Prostate gland (tissue), 2 donors: ENCODE results near the gene MUC5AC. TPM values are rescaled to one million over a fixed set of nuclear protein-coding genes. Genes with fewer than 3 reads are reported as not detected.

Experiments used
- DNase-seq: peaks from one replicate; pipeline ENCODE4 v3.0.0-alpha.2; 2019; ENCODE audit warnings: low spot score
- H3K27ac ChIP-seq, 2 donors: fragments of 200-600 bp; sonication (generic); 2 replicates each; pipeline ENCODE4 v1.5.1; 2017 to 2019
- H3K27me3 ChIP-seq: fragments of 200-600 bp; sonication (generic); replicated peaks from 2 replicates; pipeline ENCODE4 v1.5.1; 2019; ENCODE audit not compliant: insufficient read depth
- H3K36me3 ChIP-seq, 2 donors: fragments of 200-600 bp; sonication (generic); 1 replicate in 1 of 2; 2 replicates in 1 of 2; pipeline versions ENCODE4 v1.5.1 to v1.8.1; 2017 to 2019
- H3K4me1 ChIP-seq: fragments of 200-600 bp; sonication (generic); replicated peaks from 2 replicates; pipeline ENCODE4 v1.5.1; 2019
- H3K4me3 ChIP-seq, 2 donors: fragments of 200-600 bp; sonication (generic); 2 replicates each; pipeline ENCODE4 v1.5.1; 2017 to 2019
- H3K9me3 ChIP-seq: fragments of 200-600 bp; sonication (generic); 2 replicates; pipeline ENCODE4 v1.5.1; 2017
- CTCF ChIP-seq, 4 experiments: fragments of 200-600 bp in 2 of 4; fragments of 450-650 bp in 2 of 4; sonication (generic) in 2 of 4; IDR thresholded peaks; 1 replicate in 3 of 4; 2 replicates in 1 of 4; pipeline ENCODE4 v1.5.1; 2016 to 2019; ENCODE audit warnings: antibody characterized with exemption in 4 of 4, mild to moderate bottlenecking in 2 of 4, moderate library complexity in 2 of 4
- POLR2A ChIP-seq: fragments of 450-650 bp; IDR thresholded peaks from one replicate; pipeline ENCODE4 v1.6.1; 2016; ENCODE audit warnings: antibody characterized with exemption, mild to moderate bottlenecking
- POLR2AphosphoS5 ChIP-seq: sonication (generic); formaldehyde crosslinking; IDR thresholded peaks from one replicate; pipeline ENCODE4 v1.6.1; 2017; ENCODE audit warnings: antibody characterized with exemption
- WGBS: methylation state at CpG from one replicate; pipeline ENCODE4 v1.1.5; 2018; 5-methylcytosine and 5-hydroxymethylcytosine counted together
- intact Hi-C: fragments of 100-400 bp; cut with DNase I; formaldehyde crosslinking; loops from one replicate; pipeline ENCODE4 v1.14.2; 2022
- total RNA-seq, 2 donors: library from RNA; depleted of rRNA; stranded (reverse); fragments of >200 nt; gene quantifications; one replicate each; pipeline ENCODE4 v1.1.0, GENCODE V29; 2016

Gene MUC5AC
- total RNA-seq, 2 donors from 2014 or later, result 0.05 to 0.45 TPM

GRCh38 chr11:1235901-1236315 is 78.2 kb downstream of the MUC5AC start:
- Histone ChIP-seq H3K36me3 (no peaks in the 10 kb centered on the region), H3K4me3 (no peak overlapping the region), H3K27me3 (no peaks in the 10 kb centered on the region), H3K27ac (no peak overlapping the region), H3K4me1 (no peaks in the 10 kb centered on the region), H3K9me3 (no peaks in the 10 kb centered on the region)
- intact Hi-C loops, result no loop called here
- DNase-seq, result no peak
- 76% methylated on average over 15 of the region's 16 CpGs for WGBS
- TF ChIP-seq POLR2AphosphoS5 (no peak), CTCF (IDR thresholded peaks at IDR 0.05) (no peak), POLR2A (no peak)

GRCh38 chr11:1236316-1237127 is 78.8 kb downstream of the MUC5AC start:
- H3K4me3 ChIP-seq, result no peak overlapping the region
- 90% methylated on average over 36 of the region's 37 CpGs for WGBS
- H3K4me1 ChIP-seq, result no peaks in the 10 kb centered on the region
- H3K9me3 ChIP-seq, result no peaks in the 10 kb centered on the region
- TF ChIP-seq POLR2AphosphoS5, result no peak
- TF ChIP-seq POLR2A, result no peak
- no peak for TF ChIP-seq CTCF (IDR thresholded peaks at IDR 0.05)
- intact Hi-C loops, result no loop called here
- no peaks in the 10 kb centered on the region for H3K36me3 ChIP-seq
- no peaks in the 10 kb centered on the region for H3K27me3 ChIP-seq
- DNase-seq, result no peak
- H3K27ac ChIP-seq, result no peak overlapping the region

- no peak for DNase-seq
- WGBS, result 79% methylated on average over 13 of the region's 13 CpGs
- H3K4me1 ChIP-seq, result no peaks in the 10 kb centered on the region
- H3K36me3 ChIP-seq, result no peaks in the 10 kb centered on the region
- no peak overlapping the region for H3K27ac ChIP-seq
- intact Hi-C loops, result no loop called here
- H3K27me3 ChIP-seq, result no peaks in the 10 kb centered on the region
- no peak for TF ChIP-seq CTCF (IDR thresholded peaks at IDR 0.05)
- TF ChIP-seq POLR2A, result no peak
- no peak for TF ChIP-seq POLR2AphosphoS5
- no peak overlapping the region for H3K4me3 ChIP-seq
- no peaks in the 10 kb centered on the region for H3K9me3 ChIP-seq
These were observed 79.4 kb downstream of the MUC5AC start for GRCh38 chr11:1237128-1237580.

GRCh38 chr11:1237851-1238250 is 80.1 kb downstream of the MUC5AC start:
- TF ChIP-seq POLR2A (no peak), CTCF (IDR thresholded peaks at IDR 0.05) (no peak), POLR2AphosphoS5 (no peak)
- Histone ChIP-seq H3K27me3 (no peaks in the 10 kb centered on the region), H3K4me1 (no peaks in the 10 kb centered on the region), H3K36me3 (no peaks in the 10 kb centered on the region), H3K9me3 (no peaks in the 10 kb centered on the region), H3K4me3 (no peak overlapping the region), H3K27ac (no peak overlapping the region)
- DNase-seq, result no peak
- intact Hi-C loops, result no loop called here
- WGBS, result 80% methylated on average over 10 of the region's 10 CpGs
